ENCODE results near the gene ZKSCAN5.

DNA sequence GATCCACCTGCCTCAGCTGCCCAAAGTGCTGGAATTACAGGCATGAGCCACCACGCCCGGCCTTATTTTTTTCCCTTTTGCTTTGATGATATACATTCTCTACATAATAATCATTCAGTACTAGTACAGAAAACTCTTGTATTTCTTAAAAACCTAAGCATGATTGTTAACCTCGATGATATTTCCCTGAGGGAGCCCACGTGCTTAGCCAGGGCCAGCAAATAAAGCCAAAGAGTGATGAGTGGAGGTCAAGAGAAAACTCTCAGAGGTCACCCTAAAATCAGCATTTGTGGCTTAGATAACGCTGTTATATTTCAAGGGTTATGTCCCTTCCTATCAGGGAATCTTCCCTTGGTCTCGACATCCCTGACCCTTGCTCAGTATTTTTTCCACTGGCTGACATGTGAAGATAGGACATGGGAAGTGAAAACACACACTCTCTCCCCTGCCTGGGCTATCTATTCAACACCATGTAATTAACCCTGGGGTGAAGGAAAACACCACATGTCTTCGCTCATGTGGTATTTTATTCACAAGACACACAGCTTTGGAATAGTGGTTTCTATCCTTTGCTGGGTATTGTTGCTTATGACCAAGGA, 34.9 kb downstream of the ZKSCAN5 start:
- TF ChIP-seq, protein P1, sequence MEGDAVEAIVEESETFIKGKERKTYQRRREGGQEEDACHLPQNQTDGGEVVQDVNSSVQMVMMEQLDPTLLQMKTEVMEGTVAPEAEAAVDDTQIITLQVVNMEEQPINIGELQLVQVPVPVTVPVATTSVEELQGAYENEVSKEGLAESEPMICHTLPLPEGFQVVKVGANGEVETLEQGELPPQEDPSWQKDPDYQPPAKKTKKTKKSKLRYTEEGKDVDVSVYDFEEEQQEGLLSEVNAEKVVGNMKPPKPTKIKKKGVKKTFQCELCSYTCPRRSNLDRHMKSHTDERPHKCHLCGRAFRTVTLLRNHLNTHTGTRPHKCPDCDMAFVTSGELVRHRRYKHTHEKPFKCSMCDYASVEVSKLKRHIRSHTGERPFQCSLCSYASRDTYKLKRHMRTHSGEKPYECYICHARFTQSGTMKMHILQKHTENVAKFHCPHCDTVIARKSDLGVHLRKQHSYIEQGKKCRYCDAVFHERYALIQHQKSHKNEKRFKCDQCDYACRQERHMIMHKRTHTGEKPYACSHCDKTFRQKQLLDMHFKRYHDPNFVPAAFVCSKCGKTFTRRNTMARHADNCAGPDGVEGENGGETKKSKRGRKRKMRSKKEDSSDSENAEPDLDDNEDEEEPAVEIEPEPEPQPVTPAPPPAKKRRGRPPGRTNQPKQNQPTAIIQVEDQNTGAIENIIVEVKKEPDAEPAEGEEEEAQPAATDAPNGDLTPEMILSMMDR (IDR thresholded peaks at IDR 0.05): no peak
- TF ChIP-seq POLR2AphosphoS5 (IDR thresholded peaks at IDR 0.05) (no peak), POLR2A (IDR thresholded peaks at IDR 0.05) (no peak)
